HG03354 (cell line): ENCODE data around the gene ROR2.
A peak's percentile ranks its signal among the peaks of the same experiment; 100 is the strongest.
"Not testable (repeated sequence)": the region's sequence is repeated elsewhere in the genome, so short reads cannot be mapped to it uniquely, and the experiment has no call there.

Experiments used
- ATAC-seq: cut with Tn5 transposase; IDR thresholded peaks from one replicate; pipeline ENCODE4 v1.9.1; 2021; ENCODE audit warnings: mild to moderate bottlenecking; ENCODE audit not compliant: unreplicated experiment, poor library complexity, severe bottlenecking

Gene ROR2

DNA sequence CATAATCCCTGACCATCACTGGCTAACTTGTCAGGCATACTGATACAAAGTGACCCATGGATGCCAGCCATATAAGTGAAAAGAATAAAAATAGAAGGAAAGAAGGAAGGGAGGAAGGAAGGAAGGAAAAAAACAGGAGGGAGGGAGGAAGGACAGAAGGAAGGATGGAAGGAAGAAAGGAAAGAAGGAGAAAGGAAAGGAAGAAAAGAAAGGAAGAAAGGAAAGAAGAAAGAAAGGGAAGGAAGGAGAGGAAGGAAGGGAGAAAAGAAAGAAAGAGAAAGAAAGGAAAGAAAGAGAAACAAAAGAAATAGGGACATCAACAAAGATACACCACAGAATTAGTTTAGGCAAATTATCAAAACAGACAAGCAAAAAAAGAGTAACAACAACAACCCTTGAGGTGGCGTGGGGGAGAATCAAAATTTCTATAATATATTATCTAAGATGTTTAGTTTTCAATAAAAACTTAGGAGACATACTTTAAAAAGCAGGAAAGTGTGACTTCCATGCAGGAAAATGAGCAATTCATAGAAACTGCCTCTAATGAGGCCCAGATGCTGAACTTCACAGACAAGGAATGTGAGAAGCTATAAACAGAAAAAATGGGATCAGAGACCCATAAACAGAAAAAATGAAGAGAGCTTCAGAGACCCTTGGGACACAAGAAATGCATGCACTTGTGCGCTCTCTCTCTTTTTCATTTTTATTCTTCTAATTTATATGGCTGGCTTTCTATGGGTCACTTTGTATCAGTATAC, 430.3 kb downstream of the ROR2 start:
- ATAC-seq, result no peak

- no peak for ATAC-seq
These were observed 431.6 kb downstream of the ROR2 start for GRCh38 chr9:91518462-91518861.

GRCh38 chr9:91517801-91518200, 432.2 kb downstream of the ROR2 start:
- ATAC-seq, result no peak

DNA sequence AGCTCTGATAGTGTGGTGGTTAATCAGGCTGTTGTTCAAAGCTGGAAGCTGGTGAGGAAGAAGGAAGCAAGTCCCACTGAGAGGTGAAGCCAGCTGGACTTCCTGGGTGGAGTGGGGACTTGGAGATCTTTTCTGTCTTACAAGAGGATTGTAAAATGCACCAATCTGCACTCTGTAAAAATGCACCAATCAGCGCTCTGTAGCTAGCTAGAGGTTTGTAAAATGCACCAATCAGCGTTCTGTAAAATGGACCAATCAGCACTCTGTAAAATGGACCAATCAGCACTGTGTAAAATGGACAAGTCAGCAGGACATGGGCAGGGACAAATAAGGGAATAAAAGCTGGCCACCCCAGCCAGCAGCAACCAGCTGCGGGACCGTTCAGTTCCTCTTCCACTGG, 432.7 kb downstream of the ROR2 start:
- not testable (repeated sequence) for ATAC-seq

DNA sequence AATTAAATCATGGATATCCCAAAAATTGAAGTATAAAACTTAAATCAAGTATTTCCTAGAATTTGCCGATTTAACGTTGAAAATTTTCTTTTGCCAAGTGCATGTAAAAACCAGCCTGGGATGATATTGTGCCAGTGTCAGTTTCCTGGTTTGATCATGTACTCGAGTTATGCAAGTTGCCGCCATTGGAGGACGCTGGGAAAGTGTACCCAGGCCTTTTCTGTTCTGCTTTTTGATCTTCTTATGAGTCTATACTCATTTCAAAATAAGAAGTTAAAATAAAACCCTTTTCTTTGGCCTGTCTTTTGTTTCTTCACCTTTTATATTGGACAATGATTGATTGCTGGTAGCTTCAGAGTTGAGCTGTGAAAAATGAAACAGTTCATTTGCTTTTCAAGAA, 433.3 kb downstream of the ROR2 start:
- no peak for ATAC-seq

- no peak for ATAC-seq
These were observed 433.9 kb downstream of the ROR2 start for GRCh38 chr9:91516081-91516480.

DNA sequence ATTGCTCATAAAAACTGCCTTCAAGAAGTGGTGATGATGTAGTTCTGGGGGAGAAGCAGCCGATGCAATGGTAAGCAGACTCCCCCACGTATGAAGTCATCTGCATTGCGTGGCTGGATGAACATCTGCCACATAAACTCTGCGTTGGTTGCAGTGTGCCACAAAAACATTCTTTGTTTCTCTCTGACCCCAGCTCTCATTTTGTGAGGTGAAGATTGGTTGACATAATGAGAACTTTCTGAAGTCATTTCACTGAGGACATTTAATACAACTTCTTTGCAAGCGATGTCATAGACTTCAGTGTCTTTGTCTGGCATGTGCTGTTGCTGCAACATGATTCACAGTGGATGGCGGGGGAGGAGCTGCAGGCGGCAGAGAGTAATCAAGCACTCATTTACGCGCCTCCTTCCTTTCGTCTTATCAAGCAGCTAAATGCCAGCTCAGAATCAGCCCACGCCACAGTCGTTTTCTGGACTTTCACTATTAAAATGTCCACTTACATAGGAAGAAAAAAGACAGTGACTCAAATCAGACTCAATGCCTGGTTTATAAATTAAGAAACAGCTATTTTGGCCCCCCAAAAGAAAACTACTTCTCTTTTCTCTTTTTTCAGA, 434.8 kb downstream of the ROR2 start:
- ATAC-seq, result peak; percentile 83
